Neutrophil (primary cell): ENCODE measurements around the gene PTPRJ.

ENCODE experiments used
- H3K27ac ChIP-seq: fragments of 200-600 bp; sonication (generic); 2 replicates; pipeline ENCODE4 v1.5.1; 2016; ENCODE audit warnings: mild to moderate bottlenecking, moderate library complexity
- H3K27me3 ChIP-seq: fragments of 200-600 bp; sonication (generic); 2 replicates; pipeline ENCODE4 v1.6.0; 2016; ENCODE audit warnings: mild to moderate bottlenecking
- H3K36me3 ChIP-seq: fragments of 200-600 bp; sonication (generic); 2 replicates; pipeline ENCODE4 v1.5.1; 2017
- H3K4me1 ChIP-seq, 2 experiments: fragments of 200-600 bp in 1 of 2; sonication (generic) in 1 of 2; 1 replicate in 1 of 2; 2 replicates in 1 of 2; pipeline versions ENCODE4 v1.5.1 to v1.6.1; 2013 to 2016; ENCODE audit warnings: low read depth in 1 of 2, low read length in 1 of 2, mild to moderate bottlenecking in 1 of 2, moderate library complexity in 1 of 2; ENCODE audit not compliant: control insufficient read depth in 1 of 2, insufficient read depth in 1 of 2
- H3K4me3 ChIP-seq, 2 experiments: fragments of 200-600 bp in 1 of 2; sonication (generic) in 1 of 2; 1 replicate in 1 of 2; 2 replicates in 1 of 2; pipeline ENCODE4 v1.5.1; 2013 to 2016; ENCODE audit warnings: low read depth in 1 of 2, low read length in 1 of 2, mild to moderate bottlenecking in 1 of 2, moderate library complexity in 1 of 2
- H3K9me3 ChIP-seq: fragments of 200-600 bp; sonication (generic); 2 replicates; pipeline ENCODE4 v1.5.1; 2016
- CTCF ChIP-seq: fragments of 200-600 bp; sonication (generic); IDR thresholded peaks from 2 replicates; pipeline ENCODE4 v1.5.1; 2016; ENCODE audit warnings: antibody characterized with exemption

PTPRJ gene

GRCh38 chr11:48064306-48064705 is 83.9 kb downstream of the PTPRJ start:
- Histone ChIP-seq H3K4me1 (peaks cover 62 to 68% of the 10 kb centered on the region in 2 experiments), H3K36me3 (peaks cover 9% of the 10 kb centered on the region), H3K27ac (peak overlapping the region; percentile 57), H3K27me3 (no peaks in the 10 kb centered on the region), H3K9me3 (no peaks in the 10 kb centered on the region), H3K4me3 (no peak overlapping the region)
- TF ChIP-seq CTCF = no peak

GRCh38 chr11:48066881-48067800 is 86.8 kb downstream of the PTPRJ start:
- no peak for TF ChIP-seq CTCF
- Histone ChIP-seq H3K27me3 (no peaks in the 10 kb centered on the region), H3K27ac (peak overlapping the region; percentile 87), H3K4me1 (peaks cover 46 to 55% of the 10 kb centered on the region in 2 experiments), H3K9me3 (no peaks in the 10 kb centered on the region), H3K4me3 (peak overlapping the region; percentile 66 to 71), H3K36me3 (peaks cover 18% of the 10 kb centered on the region)

- peaks cover 21% of the 10 kb centered on the region for H3K36me3 ChIP-seq
- TF ChIP-seq CTCF = no peak
- no peak overlapping the region for H3K4me3 ChIP-seq
- peak overlapping the region; percentile 11 for H3K27ac ChIP-seq
- no peaks in the 10 kb centered on the region for H3K9me3 ChIP-seq
- H3K27me3 ChIP-seq = no peaks in the 10 kb centered on the region
- peaks cover 25 to 27% of the 10 kb centered on the region in 2 experiments for H3K4me1 ChIP-seq
Observed at GRCh38 chr11:48073031-48073861, 92.9 kb downstream of the PTPRJ start.

- H3K27ac ChIP-seq = peak overlapping the region; percentile 59
- peaks cover 24 to 28% of the 10 kb centered on the region in 2 experiments for H3K4me1 ChIP-seq
- no peak for TF ChIP-seq CTCF
Observed at GRCh38 chr11:48074425-48075181, 94.2 kb downstream of the PTPRJ start.

GRCh38 chr11:48075637-48076036 is 95.3 kb downstream of the PTPRJ start:
- TF ChIP-seq CTCF = no peak
- Histone ChIP-seq H3K36me3 (peaks cover 4% of the 10 kb centered on the region), H3K9me3 (no peaks in the 10 kb centered on the region), H3K4me1 (peaks cover 32 to 39% of the 10 kb centered on the region in 2 experiments), H3K27me3 (no peaks in the 10 kb centered on the region), H3K27ac (peak overlapping the region; percentile 53), H3K4me3 (no peak overlapping the region)

More at GRCh38 chr11:48074425-48075181, 94.2 kb downstream of the PTPRJ start:
- Histone ChIP-seq H3K4me3 (no peak overlapping the region), H3K9me3 (no peaks in the 10 kb centered on the region), H3K27me3 (no peaks in the 10 kb centered on the region), H3K36me3 (peaks cover 10% of the 10 kb centered on the region)
